Measurements from ENCODE around the gene PLEKHG5. TPM values are rescaled to one million over a fixed set of nuclear protein-coding genes. Genes with fewer than 3 reads are reported as not detected.
A peak's percentile ranks its signal among the peaks of the same experiment; 100 is the strongest.
"Not testable (repeated sequence)": the region's sequence is repeated elsewhere in the genome, so short reads cannot be mapped to it uniquely, and the experiment has no call there.

PLEKHG5 gene
- total and polyA plus RNA-seq, 4 experiments from 2014 or later: 1.7 to 11.8 (median 6.2) TPM

DNA sequence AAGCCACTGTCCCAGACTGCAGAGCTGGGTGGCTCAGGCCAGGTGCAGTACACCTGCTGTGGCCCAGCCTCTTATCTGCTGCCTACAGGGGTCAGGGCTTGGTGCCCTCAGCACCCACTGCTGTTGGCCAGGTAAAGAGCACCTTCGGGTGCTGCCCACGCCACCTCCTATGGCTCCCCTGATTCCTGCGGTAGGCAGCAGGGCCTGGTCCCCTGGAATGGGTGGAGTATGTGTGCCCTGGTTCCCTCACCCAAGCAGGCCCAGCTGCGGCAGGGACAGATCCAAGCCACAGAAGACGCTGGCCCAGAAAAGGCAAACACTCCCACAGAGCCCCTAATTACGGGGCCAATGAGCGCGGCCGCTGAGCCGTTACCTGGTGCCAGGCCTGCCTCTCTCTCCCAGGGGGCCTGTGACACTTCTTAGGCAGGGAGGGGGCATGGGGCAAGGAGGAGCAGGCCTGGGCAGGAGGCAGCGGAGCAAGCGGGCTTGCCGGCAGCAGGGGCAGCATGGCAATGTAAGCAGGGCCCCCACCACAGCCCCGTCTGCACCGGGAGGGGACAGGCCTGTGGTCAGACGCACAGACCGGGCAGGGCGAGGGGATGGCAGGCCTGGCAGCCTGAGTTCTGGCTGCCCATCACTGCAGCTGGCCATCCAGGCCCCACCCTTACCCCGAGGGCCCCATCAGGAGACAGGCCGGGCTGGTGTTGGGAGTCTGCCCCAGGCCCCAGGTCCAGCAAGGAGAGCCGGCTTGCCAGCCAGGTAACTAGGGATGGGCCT lies 47.9 kb downstream of the PLEKHG5 start:
- Histone ChIP-seq H3K4me3 (ENCODE audit: low read length in 2 of 2) (no peak overlapping the region), H3K9me3 (ENCODE audit: control insufficient read depth in 1 of 2, low read length in 2 of 2) (no peaks in the 10 kb centered on the region), H3K36me3 (ENCODE audit: insufficient read depth, low read length) (no peaks in the 10 kb centered on the region), H3K27ac (ENCODE audit: low read depth, low read length) (no peak overlapping the region), H3K27me3 (ENCODE audit: insufficient read depth, low read length) (peaks cover 11% of the 10 kb centered on the region), H3K4me1 (ENCODE audit: insufficient read depth, low read length) (peaks cover 32% of the 10 kb centered on the region)
- H3K27ac Mint-ChIP-seq: no peak overlapping the region
- DNase-seq: no peak
- intact Hi-C loops (cut with micrococcal nuclease): no loop called here
- H3K9me3 Mint-ChIP-seq: no peaks in the 10 kb centered on the region
- ChIA-PET CTCF (ENCODE audit: partially characterized antibody) (interaction anchor here (0.7 to 2.0 kb wide), 10 partner anchors 14 to 95 kb away, joined by 3 to 8 read pairs (median 4); partner anchors contain the start of gene TNFRSF25), POLR2A (ENCODE audit: partially characterized antibody) (interaction anchor here (18.5 kb wide), 1 partner anchor 17 kb away, joined by 390 read pairs; the partner anchor contains the start of gene TNFRSF25)
- H3K4me1 Mint-ChIP-seq: peaks cover 8 to 19% (median 13%) of the 10 kb centered on the region in 4 donors
- H3K4me3 Mint-ChIP-seq: no peak overlapping the region
- peaks cover 13 to 16% of the 10 kb centered on the region in 2 donors for H3K27me3 Mint-ChIP-seq
- no peaks in the 10 kb centered on the region for H3K36me3 Mint-ChIP-seq

DNA sequence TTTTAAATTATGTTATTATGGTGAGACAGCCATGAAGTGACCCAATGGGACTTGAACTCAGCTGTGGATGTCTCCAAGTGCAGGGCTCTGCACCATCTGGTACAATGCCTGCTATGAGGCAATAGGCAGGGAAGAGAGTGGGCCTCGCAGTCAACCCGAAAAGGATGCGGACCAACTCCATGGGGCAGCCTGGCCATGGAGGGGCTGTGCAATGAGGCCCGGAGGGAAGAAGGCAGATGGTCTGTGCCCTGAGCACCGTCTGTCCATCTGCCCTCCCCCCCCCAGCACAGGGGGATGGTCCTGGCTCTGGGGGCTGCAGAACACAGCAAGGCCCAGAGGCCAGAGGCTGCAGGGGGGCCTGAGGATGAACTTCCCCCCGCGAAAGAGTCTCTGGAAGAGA lies 49.9 kb downstream of the PLEKHG5 start:
- Mint-ChIP-seq H3K4me3 (peak overlapping the region in 3 of 8 donors; percentile 25 to 58 (median 57)), H3K9me3 (no peaks in the 10 kb centered on the region), H3K27ac (no peak overlapping the region), H3K36me3 (no peaks in the 10 kb centered on the region), H3K27me3 (peaks cover 18 to 19% of the 10 kb centered on the region in 2 donors), H3K4me1 (peaks cover 12 to 21% (median 17%) of the 10 kb centered on the region in 4 donors)
- intact Hi-C loops (cut with micrococcal nuclease): no loop called here
- Histone ChIP-seq H3K27ac (ENCODE audit: low read depth, low read length) (no peak overlapping the region), H3K36me3 (ENCODE audit: insufficient read depth, low read length) (no peaks in the 10 kb centered on the region), H3K4me3 (ENCODE audit: low read length in 2 of 2) (no peak overlapping the region), H3K27me3 (ENCODE audit: insufficient read depth, low read length) (peaks cover 9% of the 10 kb centered on the region), H3K4me1 (ENCODE audit: insufficient read depth, low read length) (peaks cover 13% of the 10 kb centered on the region), H3K9me3 (ENCODE audit: control insufficient read depth in 1 of 2, low read length in 2 of 2) (no peaks in the 10 kb centered on the region)
- ChIA-PET CTCF (ENCODE audit: partially characterized antibody) (interaction anchor here (1.3 to 7.7 kb wide), 8 partner anchors 20 to 195 kb away, joined by 3 to 88 read pairs (median 8); partner anchors contain the start of genes HES2 and TNFRSF25), POLR2A (ENCODE audit: partially characterized antibody) (interaction anchor here (1.0 to 18.5 kb wide), 3 partner anchors 18 to 161 kb away, joined by 4 to 390 read pairs (median 5); partner anchors contain the start of genes ACOT7, KLHL21 and TNFRSF25)
- DNase-seq: no peak

GRCh38 chr1:6440198-6441126 lies 51.0 kb downstream of the PLEKHG5 start:
- CTCF ChIA-PET (ENCODE audit: partially characterized antibody): interaction anchor here (0.5 to 7.7 kb wide), 18 partner anchors 8 to 206 kb away, joined by 3 to 88 read pairs (median 5); partner anchors contain the start of genes HES2 and TNFRSF25
- POLR2A ChIA-PET (ENCODE audit: partially characterized antibody): interaction anchor here (0.8 to 18.5 kb wide), 6 partner anchors 9 to 341 kb away, joined by 3 to 390 read pairs (median 4); partner anchors contain the start of genes ACOT7, KLHL21 and TNFRSF25
- H3K27ac Mint-ChIP-seq: peak overlapping the region in 1 of 7 donors; percentile 61

DNA sequence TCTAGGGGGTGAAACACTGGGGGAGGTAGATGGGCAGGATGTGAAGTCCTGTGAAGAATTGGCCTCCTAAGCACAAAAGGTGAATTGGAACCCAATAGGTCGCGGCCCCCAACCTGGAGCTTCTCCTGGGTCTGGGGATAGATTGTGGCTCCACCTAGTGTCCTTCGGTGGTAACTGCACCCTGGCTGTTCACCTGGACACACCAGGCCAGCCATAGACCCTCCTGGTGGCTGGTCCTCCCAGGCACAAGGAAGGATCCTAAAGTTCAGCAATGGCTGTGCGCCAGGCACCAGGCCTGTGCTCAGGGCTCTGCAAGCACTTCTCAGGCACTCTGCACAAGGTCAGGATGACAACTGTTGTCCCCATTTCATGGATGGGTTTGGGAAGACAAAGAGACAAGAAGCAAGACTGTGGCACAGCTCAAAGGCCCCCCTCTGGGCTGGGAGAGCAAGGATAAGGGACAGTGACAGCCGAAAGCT lies 53.4 kb downstream of the PLEKHG5 start:
- H3K9me3 Mint-ChIP-seq: no peaks in the 10 kb centered on the region
- peaks cover 5% of the 10 kb centered on the region for H3K4me1 ChIP-seq (ENCODE audit: insufficient read depth, low read length)
- H3K27ac Mint-ChIP-seq: peak overlapping the region in 3 of 7 donors; percentile 41 to 75 (median 44)
- no peaks in the 10 kb centered on the region for H3K36me3 Mint-ChIP-seq
- peak; percentile 68 to 78 (median 71) for DNase-seq
- no peaks in the 10 kb centered on the region for H3K27me3 ChIP-seq (ENCODE audit: insufficient read depth, low read length)
- ChIA-PET POLR2A (ENCODE audit: partially characterized antibody) (interaction anchor here (0.9 to 18.5 kb wide), 4 partner anchors 15 to 90 kb away, joined by 3 to 390 read pairs (median 6); partner anchors contain the start of genes HES2 and TNFRSF25), CTCF (ENCODE audit: partially characterized antibody) (interaction anchor here (0.6 to 7.7 kb wide), 32 partner anchors 8 to 191 kb away, joined by 3 to 88 read pairs (median 5); partner anchors contain the start of genes ESPN, HES2, PLEKHG5 and TNFRSF25)
- H3K4me1 Mint-ChIP-seq: peaks cover 7 to 14% (median 9%) of the 10 kb centered on the region in 4 donors
- intact Hi-C loops (cut with micrococcal nuclease): loop anchor here (1.0 kb wide), 3 partner anchors 15 to 192 kb away; no protein-coding TSS in a partner anchor
- no peaks in the 10 kb centered on the region for H3K9me3 ChIP-seq (ENCODE audit: control insufficient read depth in 1 of 2, low read length in 2 of 2)
- no peak overlapping the region for H3K27ac ChIP-seq (ENCODE audit: low read depth, low read length)
- no peak overlapping the region for H3K4me3 ChIP-seq (ENCODE audit: low read length in 2 of 2)
- H3K4me3 Mint-ChIP-seq: peak overlapping the region in 4 of 8 donors; percentile 20 to 83 (median 36)
- H3K36me3 ChIP-seq (ENCODE audit: insufficient read depth, low read length): no peaks in the 10 kb centered on the region
- H3K27me3 Mint-ChIP-seq: peaks cover 11 to 12% of the 10 kb centered on the region in 2 donors

More at GRCh38 chr1:6440198-6441126, 51.0 kb downstream of the PLEKHG5 start:
- DNase-seq: peak; percentile 71 to 84 (median 73)
- Histone ChIP-seq H3K9me3 (ENCODE audit: control insufficient read depth in 1 of 2, low read length in 2 of 2) (no peaks in the 10 kb centered on the region), H3K4me1 (ENCODE audit: insufficient read depth, low read length) (peaks cover 9% of the 10 kb centered on the region), H3K27me3 (ENCODE audit: insufficient read depth, low read length) (peaks cover 5% of the 10 kb centered on the region), H3K4me3 (ENCODE audit: low read length in 2 of 2) (no peak overlapping the region), H3K36me3 (ENCODE audit: insufficient read depth, low read length) (no peaks in the 10 kb centered on the region), H3K27ac (ENCODE audit: low read depth, low read length) (no peak overlapping the region)
- H3K9me3 Mint-ChIP-seq: no peaks in the 10 kb centered on the region
- H3K27me3 Mint-ChIP-seq: peaks cover 14 to 15% of the 10 kb centered on the region in 2 donors
- H3K36me3 Mint-ChIP-seq: no peaks in the 10 kb centered on the region
- peak overlapping the region in 6 of 8 donors; percentile 15 to 58 (median 46) for H3K4me3 Mint-ChIP-seq
- intact Hi-C loops (cut with micrococcal nuclease): no loop called here
- H3K4me1 Mint-ChIP-seq: peaks cover 12 to 21% (median 14%) of the 10 kb centered on the region in 4 donors

GRCh38 chr1:6437012-6437700 lies 54.3 kb downstream of the PLEKHG5 start:
- H3K36me3 ChIP-seq (ENCODE audit: insufficient read depth, low read length); H3K27me3 ChIP-seq (ENCODE audit: insufficient read depth, low read length); H3K36me3 Mint-ChIP-seq; DNase-seq; H3K9me3 Mint-ChIP-seq; H3K27ac Mint-ChIP-seq; H3K4me3 Mint-ChIP-seq; H3K4me1 ChIP-seq (ENCODE audit: insufficient read depth, low read length); intact Hi-C loops (cut with micrococcal nuclease); H3K9me3 ChIP-seq (ENCODE audit: control insufficient read depth in 1 of 2, low read length in 2 of 2); H3K4me3 ChIP-seq (ENCODE audit: low read length in 2 of 2); H3K27ac ChIP-seq (ENCODE audit: low read depth, low read length): not testable (repeated sequence)
- Mint-ChIP-seq H3K4me1 (peaks cover 7 to 14% (median 9%) of the 10 kb centered on the region in 4 donors), H3K27me3 (peaks cover 11 to 12% of the 10 kb centered on the region in 2 donors)
- ChIA-PET CTCF (ENCODE audit: partially characterized antibody) (interaction anchor here (0.6 to 7.7 kb wide), 19 partner anchors 11 to 190 kb away, joined by 3 to 88 read pairs (median 9); partner anchors contain the start of genes ESPN, HES2 and PLEKHG5), POLR2A (ENCODE audit: partially characterized antibody) (interaction anchor here (0.9 to 18.5 kb wide), 3 partner anchors 14 to 89 kb away, joined by 3 to 390 read pairs (median 8); partner anchors contain the start of gene TNFRSF25)

DNA sequence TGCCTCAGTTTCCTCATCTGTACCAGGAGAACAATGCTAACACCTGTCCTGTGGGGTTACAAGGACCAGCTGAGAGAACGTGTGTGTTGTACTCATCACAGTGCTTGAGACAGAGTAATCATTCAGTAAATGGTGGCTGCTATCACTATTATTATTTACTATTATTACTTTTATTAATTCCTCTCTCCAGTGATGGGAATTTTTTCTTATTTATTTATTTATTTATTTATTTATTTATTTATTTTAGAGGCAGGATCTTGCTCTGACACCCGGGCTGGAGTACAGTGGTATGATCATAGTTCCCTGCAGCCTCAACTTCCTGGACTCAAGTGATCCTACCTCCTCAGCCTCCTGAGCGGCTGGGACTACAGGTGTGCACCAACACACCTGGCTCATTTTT lies 55.2 kb downstream of the PLEKHG5 start:
- H3K27me3 ChIP-seq (ENCODE audit: insufficient read depth, low read length); H3K4me3 ChIP-seq (ENCODE audit: low read length in 2 of 2); H3K36me3 Mint-ChIP-seq; H3K4me3 Mint-ChIP-seq; intact Hi-C loops (cut with micrococcal nuclease); H3K36me3 ChIP-seq (ENCODE audit: insufficient read depth, low read length); H3K4me1 ChIP-seq (ENCODE audit: insufficient read depth, low read length); DNase-seq; POLR2A ChIA-PET (ENCODE audit: partially characterized antibody); H3K27ac Mint-ChIP-seq; H3K9me3 Mint-ChIP-seq; H3K9me3 ChIP-seq (ENCODE audit: control insufficient read depth in 1 of 2, low read length in 2 of 2); H3K27ac ChIP-seq (ENCODE audit: low read depth, low read length): not testable (repeated sequence)
- CTCF ChIA-PET (ENCODE audit: partially characterized antibody): interaction anchor here (2.1 to 7.7 kb wide), 4 partner anchors 13 to 189 kb away, joined by 6 to 88 read pairs (median 31); partner anchors contain the start of gene HES2
- Mint-ChIP-seq H3K27me3 (peaks cover 10 to 11% of the 10 kb centered on the region in 2 donors), H3K4me1 (peaks cover 7 to 14% (median 9%) of the 10 kb centered on the region in 4 donors)

Measured in CD4-positive, alpha-beta memory T cell (primary cell).